Type B pancreatic cell (in vitro differentiated cells): ENCODE data around the gene HPRT1. TPM values are rescaled to one million over a fixed set of nuclear protein-coding genes. Genes with fewer than 3 reads are reported as not detected.
A peak's percentile ranks its signal among the peaks of the same experiment; 100 is the strongest.

Source experiments
- DNase-seq: peaks from one replicate; pipeline ENCODE4 v3.0.0; 2021; ENCODE audit warnings: mixed read lengths; ENCODE audit not compliant: unreplicated experiment; ENCODE audit errors: extremely low spot score
- H3K27ac Mint-ChIP-seq: 2 replicates; pipeline ENCODE4 v1.8.0; 2021; ENCODE audit warnings: mild to moderate bottlenecking, mixed read lengths
- H3K27me3 Mint-ChIP-seq: 2 replicates; pipeline ENCODE4 v1.8.0; 2021; ENCODE audit warnings: mixed read lengths
- H3K36me3 Mint-ChIP-seq: 2 replicates; pipeline ENCODE4 v1.8.0; 2021; ENCODE audit warnings: mixed read lengths
- H3K4me1 Mint-ChIP-seq: one replicate; pipeline ENCODE4 v1.8.0; 2021; ENCODE audit warnings: mixed read lengths; ENCODE audit not compliant: unreplicated experiment
- H3K4me3 Mint-ChIP-seq: 2 replicates; pipeline ENCODE4 v1.8.0; 2021; ENCODE audit warnings: mild to moderate bottlenecking, mixed read lengths
- H3K9me3 Mint-ChIP-seq: 2 replicates; pipeline ENCODE4 v1.8.0; 2021; ENCODE audit warnings: mixed read lengths
- CTCF ChIP-seq: fragments of 200-600 bp; sonication (generic); conservative IDR thresholded peaks from 2 replicates; pipeline ENCODE4 v1.5.0; 2021; ENCODE audit warnings: antibody characterized with exemption, mild to moderate bottlenecking
- total RNA-seq: library from RNA; stranded (reverse); gene quantifications from 2 replicates; pipeline ENCODE4 v1.2.1, GENCODE V29; 2021; ENCODE audit warnings: low replicate concordance

Gene HPRT1
- total RNA-seq, 1 donor from 2014 or later: 20.5 TPM

GRCh38 chrX:134542485-134542884 is 82.5 kb downstream of the HPRT1 start:
- no peak for DNase-seq
- no peaks in the 10 kb centered on the region for H3K36me3 Mint-ChIP-seq
- TF ChIP-seq CTCF: no peak
- H3K4me3 Mint-ChIP-seq: peak overlapping the region; percentile 63
- no peaks in the 10 kb centered on the region for H3K9me3 Mint-ChIP-seq
- peaks cover 25% of the 10 kb centered on the region for H3K4me1 Mint-ChIP-seq
- peak overlapping the region; percentile 39 for H3K27ac Mint-ChIP-seq
- peaks cover 6% of the 10 kb centered on the region for H3K27me3 Mint-ChIP-seq

- no peak for TF ChIP-seq CTCF
- Mint-ChIP-seq H3K36me3 (no peaks in the 10 kb centered on the region), H3K4me3 (no peak overlapping the region), H3K9me3 (no peaks in the 10 kb centered on the region), H3K4me1 (peaks cover 19% of the 10 kb centered on the region), H3K27me3 (peaks cover 6% of the 10 kb centered on the region), H3K27ac (no peak overlapping the region)
- no peak for DNase-seq
These were observed 83.3 kb downstream of the HPRT1 start for GRCh38 chrX:134543288-134543687.

GRCh38 chrX:134544135-134544512 is 84.2 kb downstream of the HPRT1 start:
- Mint-ChIP-seq H3K4me3 (peak overlapping the region; percentile 79), H3K4me1 (peaks cover 15% of the 10 kb centered on the region), H3K36me3 (no peaks in the 10 kb centered on the region), H3K27ac (no peak overlapping the region), H3K9me3 (no peaks in the 10 kb centered on the region), H3K27me3 (peaks cover 6% of the 10 kb centered on the region)
- no peak for TF ChIP-seq CTCF
- no peak for DNase-seq

- H3K4me1 Mint-ChIP-seq: peaks cover 15% of the 10 kb centered on the region
- no peaks in the 10 kb centered on the region for H3K36me3 Mint-ChIP-seq
- peaks cover 6% of the 10 kb centered on the region for H3K27me3 Mint-ChIP-seq
- TF ChIP-seq CTCF: no peak
- peak overlapping the region; percentile 51 for H3K27ac Mint-ChIP-seq
- peak overlapping the region; percentile 79 for H3K4me3 Mint-ChIP-seq
- no peaks in the 10 kb centered on the region for H3K9me3 Mint-ChIP-seq
- DNase-seq: no peak
These were observed 84.7 kb downstream of the HPRT1 start for GRCh38 chrX:134544513-134545151.

GRCh38 chrX:134545510-134545909 is 85.5 kb downstream of the HPRT1 start:
- DNase-seq: no peak
- H3K4me1 Mint-ChIP-seq: peaks cover 19% of the 10 kb centered on the region

More at GRCh38 chrX:134545510-134545909, 85.5 kb downstream of the HPRT1 start:
- no peaks in the 10 kb centered on the region for H3K9me3 Mint-ChIP-seq
- H3K27me3 Mint-ChIP-seq: peaks cover 6% of the 10 kb centered on the region
- TF ChIP-seq CTCF: no peak
- H3K27ac Mint-ChIP-seq: no peak overlapping the region
- H3K36me3 Mint-ChIP-seq: no peaks in the 10 kb centered on the region
- H3K4me3 Mint-ChIP-seq: peak overlapping the region; percentile 65
